Peyer's patch (tissue), 4 donors: ENCODE results near the gene GLIS1. TPM values are rescaled to one million over a fixed set of nuclear protein-coding genes. Genes with fewer than 3 reads are reported as not detected.

Experiments used
- DNase-seq, 3 donors: peaks; one replicate each; pipeline ENCODE4 v3.0.0-alpha.2; 2017 to 2019
- H3K27ac ChIP-seq, 4 donors: fragments of 200-600 bp; sonication (generic); one replicate each; pipeline ENCODE4 v1.5.1; 2016 to 2019
- H3K27me3 ChIP-seq, 2 donors: fragments of 200-600 bp; sonication (generic); one replicate each; pipeline ENCODE4 v1.5.1; 2019
- H3K36me3 ChIP-seq, 3 donors: fragments of 200-600 bp; sonication (generic); one replicate each; pipeline ENCODE4 v1.5.1; 2016 to 2019
- H3K4me1 ChIP-seq, 4 donors: fragments of 200-600 bp; sonication (generic); one replicate each; pipeline ENCODE4 v1.5.1; 2016 to 2019
- H3K4me3 ChIP-seq, 4 donors: fragments of 200-600 bp; sonication (generic); 1 replicate in 3 of 4; 2 replicates in 1 of 4; pipeline ENCODE4 v1.5.1; 2016 to 2019; ENCODE audit warnings: mild to moderate bottlenecking in 1 of 4
- H3K9me3 ChIP-seq, 4 donors: fragments of 200-600 bp; sonication (generic); one replicate each; pipeline ENCODE4 v1.5.1; 2016 to 2019; ENCODE audit warnings: mild to moderate bottlenecking in 1 of 4
- POLR2A ChIP-seq, 2 donors: fragments of 450-650 bp; IDR thresholded peaks; one replicate each; pipeline ENCODE4 v1.5.1; 2017; ENCODE audit warnings: antibody characterized with exemption in 2 of 2, mild to moderate bottlenecking in 2 of 2, moderate library complexity in 2 of 2
- total RNA-seq, 4 donors: library from RNA; depleted of rRNA; stranded (reverse); fragments of >200 nt; gene quantifications; one replicate each; pipeline ENCODE4 v1.1.0, GENCODE V29; 2016
- TF ChIP-seq, protein P1 (sequence below), 6 experiments: fragments of 450-650 bp in 4 of 6; fragments of 200-600 bp in 2 of 6; sonication (generic) in 1 of 6; IDR thresholded peaks; one replicate each; pipeline ENCODE4 v1.5.1; 2017 to 2019; ENCODE audit warnings: antibody characterized with exemption in 6 of 6, mild to moderate bottlenecking in 3 of 6, moderate library complexity in 1 of 6

Gene GLIS1
- total RNA-seq, 4 donors from 2014 or later, result 0.54 to 1.7 (median 0.66) TPM; not detected in 1

DNA sequence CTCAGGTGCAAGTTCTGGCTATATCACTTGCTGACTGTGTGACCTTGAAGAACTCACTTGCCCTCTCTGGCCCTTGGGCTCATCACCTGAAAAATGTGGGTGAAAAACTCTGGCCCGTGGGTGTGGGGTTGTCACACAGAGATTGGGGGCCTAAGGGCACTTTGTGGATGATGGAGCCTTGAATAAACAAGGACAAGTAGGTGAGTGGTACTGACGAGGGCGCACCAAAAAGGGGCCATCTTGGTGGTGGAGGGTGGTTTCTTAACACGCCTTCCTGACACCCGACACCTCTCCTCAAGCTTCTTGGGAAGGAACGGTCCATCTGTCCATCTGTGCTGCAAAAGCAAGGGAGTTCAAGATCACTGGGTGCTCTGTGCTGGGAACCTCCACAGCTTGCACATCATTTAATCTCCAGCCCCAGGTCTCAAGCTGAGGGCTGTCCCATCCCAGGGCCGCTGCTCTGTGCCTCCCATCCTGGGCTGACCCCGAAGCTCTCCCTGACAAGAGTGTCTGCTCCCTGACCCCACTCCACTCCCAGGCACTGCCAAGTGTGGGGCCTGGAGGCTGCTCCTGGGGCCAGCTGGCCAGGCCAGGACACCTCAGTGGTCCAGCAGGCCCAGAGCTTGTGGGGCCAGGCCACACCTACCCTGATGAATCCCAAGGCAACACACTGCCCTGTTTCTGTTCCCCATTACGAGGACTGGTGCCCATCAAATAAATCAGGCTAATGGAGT, 97.3 kb downstream of the GLIS1 start:
- H3K36me3 ChIP-seq, result no peaks in the 10 kb centered on the region
- H3K9me3 ChIP-seq, result no peaks in the 10 kb centered on the region
- no peaks in the 10 kb centered on the region for H3K4me1 ChIP-seq
- no peak overlapping the region for H3K4me3 ChIP-seq
- DNase-seq, result peak in 2 of 3 donors; percentile 17 to 34
- no peak overlapping the region for H3K27ac ChIP-seq
- H3K27me3 ChIP-seq, result no peaks in the 10 kb centered on the region
- TF ChIP-seq, protein P1, sequence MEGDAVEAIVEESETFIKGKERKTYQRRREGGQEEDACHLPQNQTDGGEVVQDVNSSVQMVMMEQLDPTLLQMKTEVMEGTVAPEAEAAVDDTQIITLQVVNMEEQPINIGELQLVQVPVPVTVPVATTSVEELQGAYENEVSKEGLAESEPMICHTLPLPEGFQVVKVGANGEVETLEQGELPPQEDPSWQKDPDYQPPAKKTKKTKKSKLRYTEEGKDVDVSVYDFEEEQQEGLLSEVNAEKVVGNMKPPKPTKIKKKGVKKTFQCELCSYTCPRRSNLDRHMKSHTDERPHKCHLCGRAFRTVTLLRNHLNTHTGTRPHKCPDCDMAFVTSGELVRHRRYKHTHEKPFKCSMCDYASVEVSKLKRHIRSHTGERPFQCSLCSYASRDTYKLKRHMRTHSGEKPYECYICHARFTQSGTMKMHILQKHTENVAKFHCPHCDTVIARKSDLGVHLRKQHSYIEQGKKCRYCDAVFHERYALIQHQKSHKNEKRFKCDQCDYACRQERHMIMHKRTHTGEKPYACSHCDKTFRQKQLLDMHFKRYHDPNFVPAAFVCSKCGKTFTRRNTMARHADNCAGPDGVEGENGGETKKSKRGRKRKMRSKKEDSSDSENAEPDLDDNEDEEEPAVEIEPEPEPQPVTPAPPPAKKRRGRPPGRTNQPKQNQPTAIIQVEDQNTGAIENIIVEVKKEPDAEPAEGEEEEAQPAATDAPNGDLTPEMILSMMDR (IDR thresholded peaks at IDR 0.05), result no peak
- TF ChIP-seq POLR2A (IDR thresholded peaks at IDR 0.05), result no peak

DNA sequence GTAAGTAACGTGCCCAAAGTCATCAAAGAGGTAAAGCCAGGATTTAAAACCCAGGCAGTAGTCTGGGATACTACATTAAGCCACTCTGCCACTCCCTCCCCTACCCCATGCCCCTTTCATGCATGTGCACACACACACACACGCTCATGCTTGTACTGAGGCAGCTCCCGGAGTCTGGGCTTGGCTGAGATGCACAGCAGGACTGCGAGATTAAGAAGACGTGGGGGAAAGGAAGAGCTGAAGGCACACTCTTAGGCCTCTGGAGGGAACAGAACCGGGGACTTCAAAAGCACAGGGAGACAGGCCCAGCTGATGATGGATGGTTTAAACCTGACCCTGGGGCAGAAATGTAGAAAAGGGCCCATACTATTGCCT, 98.3 kb downstream of the GLIS1 start:
- H3K27ac ChIP-seq, result no peak overlapping the region
- H3K36me3 ChIP-seq, result no peaks in the 10 kb centered on the region
- no peaks in the 10 kb centered on the region for H3K9me3 ChIP-seq
- H3K27me3 ChIP-seq, result no peaks in the 10 kb centered on the region
- TF ChIP-seq POLR2A (IDR thresholded peaks at IDR 0.05), result no peak
- TF ChIP-seq, protein P1 (IDR thresholded peaks at IDR 0.05), result no peak
- H3K4me1 ChIP-seq, result no peaks in the 10 kb centered on the region
- DNase-seq, result peak in 1 of 3 donors; percentile 13
- no peak overlapping the region for H3K4me3 ChIP-seq

DNA sequence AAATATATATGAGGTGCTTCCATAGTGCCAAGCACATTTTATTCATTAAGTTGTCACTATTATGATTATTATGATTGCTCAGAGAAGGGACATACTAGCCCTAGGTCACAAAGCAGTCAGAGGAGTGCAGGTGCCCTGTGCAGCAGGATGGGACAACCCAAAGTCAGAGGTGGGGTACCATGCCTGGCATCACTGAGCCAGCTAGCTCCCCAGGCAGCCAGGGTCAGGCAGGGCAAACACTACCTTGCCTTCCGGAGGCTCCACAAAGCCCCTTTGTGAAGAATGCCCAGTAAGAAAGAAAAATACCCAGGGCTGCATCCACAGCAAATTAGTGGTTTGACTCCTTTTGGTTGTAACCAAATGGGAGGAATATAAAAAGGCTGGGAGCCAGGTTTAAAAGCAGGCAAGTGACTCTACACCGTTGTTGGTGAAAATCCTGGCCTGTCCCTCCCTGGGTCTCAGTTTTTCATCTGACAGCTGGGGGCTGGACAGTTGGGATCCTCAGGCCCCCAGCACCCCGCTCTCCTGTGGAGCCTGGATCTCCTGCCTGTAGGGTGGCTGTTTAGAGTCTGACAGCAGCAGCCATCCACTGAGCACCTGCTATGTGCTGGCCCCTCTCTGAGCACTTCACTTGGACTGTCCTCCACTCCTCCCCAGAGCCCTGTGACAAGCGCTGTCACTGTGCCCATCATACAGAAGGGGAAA, 98.8 kb downstream of the GLIS1 start:
- Histone ChIP-seq H3K9me3 (no peaks in the 10 kb centered on the region), H3K36me3 (no peaks in the 10 kb centered on the region), H3K4me1 (no peaks in the 10 kb centered on the region), H3K27ac (no peak overlapping the region), H3K4me3 (no peak overlapping the region), H3K27me3 (no peaks in the 10 kb centered on the region)
- no peak for TF ChIP-seq POLR2A (IDR thresholded peaks at IDR 0.05)
- TF ChIP-seq, protein P1 (IDR thresholded peaks at IDR 0.05), result no peak
- peak in 2 of 3 donors; percentile 13 to 19 for DNase-seq

DNA sequence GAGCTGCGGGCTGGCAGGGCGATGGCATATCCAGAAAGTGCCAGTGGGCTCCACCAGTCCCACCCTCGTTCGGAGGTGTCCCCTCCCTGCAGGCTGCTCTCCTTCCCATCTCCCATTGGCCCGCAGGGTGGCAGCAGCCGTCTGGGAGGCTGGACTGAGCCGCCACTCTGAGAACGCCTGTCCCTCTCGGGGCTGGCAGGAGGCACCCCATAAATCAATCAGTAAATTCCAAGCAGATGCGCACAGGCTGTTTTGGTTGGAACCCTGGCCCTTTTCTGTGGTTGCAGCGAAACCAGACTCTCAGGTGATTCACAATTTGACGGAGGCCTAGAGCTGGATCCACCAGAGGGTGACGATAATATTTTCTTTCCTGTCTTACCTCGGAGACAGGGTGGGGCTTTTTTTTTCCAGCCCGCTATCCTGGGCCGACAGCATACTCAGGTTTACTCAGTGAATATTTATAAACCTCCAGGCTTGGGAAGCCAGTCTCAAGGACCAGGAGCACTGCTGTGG, 99.7 kb downstream of the GLIS1 start:
- no peak for TF ChIP-seq POLR2A (IDR thresholded peaks at IDR 0.05)
- TF ChIP-seq, protein P1 (IDR thresholded peaks at IDR 0.05), result no peak
- Histone ChIP-seq H3K27ac (no peak overlapping the region), H3K36me3 (no peaks in the 10 kb centered on the region), H3K9me3 (no peaks in the 10 kb centered on the region), H3K4me1 (no peaks in the 10 kb centered on the region), H3K4me3 (no peak overlapping the region), H3K27me3 (no peaks in the 10 kb centered on the region)
- peak in 2 of 3 donors; percentile 36 to 39 for DNase-seq

DNA sequence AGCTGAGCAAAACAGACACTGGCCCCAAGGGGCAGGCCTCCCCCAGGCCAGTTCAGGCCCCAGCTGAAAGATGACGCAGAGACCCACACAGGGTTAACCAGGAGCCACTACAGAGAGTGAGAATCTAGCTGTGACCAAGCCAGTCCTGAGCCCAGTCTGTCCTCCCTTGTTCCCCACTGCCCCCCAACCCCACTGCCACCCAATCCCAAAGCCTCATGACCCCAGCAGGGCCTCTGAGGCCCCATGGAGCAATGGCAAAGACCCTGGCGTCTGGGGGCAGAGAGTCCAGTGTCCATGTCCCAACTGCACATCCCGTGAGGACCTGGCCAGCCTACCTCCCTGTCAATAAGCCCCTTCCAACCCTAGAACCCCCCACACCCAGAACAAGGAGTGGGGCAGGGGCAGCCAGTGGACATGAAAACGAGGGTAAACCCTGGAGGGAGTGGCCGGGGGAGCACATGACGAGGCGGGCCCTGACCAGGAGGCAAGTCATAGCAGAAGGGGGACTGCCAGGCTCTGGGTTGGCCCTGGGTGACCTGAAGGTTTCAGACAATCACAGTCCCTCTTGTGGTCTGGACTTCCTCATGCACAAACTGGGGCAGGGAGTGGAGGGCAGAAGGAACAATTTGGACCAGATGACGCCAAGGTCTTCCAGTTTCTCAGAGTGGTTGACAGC, 100.5 kb downstream of the GLIS1 start:
- peak in 2 of 3 donors; percentile 34 to 39 for DNase-seq
- TF ChIP-seq, protein P1 (IDR thresholded peaks at IDR 0.05), result no peak
- no peak for TF ChIP-seq POLR2A (IDR thresholded peaks at IDR 0.05)
- Histone ChIP-seq H3K27me3 (no peaks in the 10 kb centered on the region), H3K4me3 (no peak overlapping the region), H3K36me3 (no peaks in the 10 kb centered on the region), H3K27ac (no peak overlapping the region), H3K9me3 (no peaks in the 10 kb centered on the region), H3K4me1 (no peaks in the 10 kb centered on the region)
